ENCODE data around the gene EPB41L5. TPM values are rescaled to one million over a fixed set of nuclear protein-coding genes. Genes with fewer than 3 reads are reported as not detected.
"Not testable (repeated sequence)": the region's sequence is repeated elsewhere in the genome, so short reads cannot be mapped to it uniquely, and the experiment has no call there.

The EPB41L5 gene
- total RNA-seq, 1 experiment from 2014 or later: 34.9 TPM

DNA sequence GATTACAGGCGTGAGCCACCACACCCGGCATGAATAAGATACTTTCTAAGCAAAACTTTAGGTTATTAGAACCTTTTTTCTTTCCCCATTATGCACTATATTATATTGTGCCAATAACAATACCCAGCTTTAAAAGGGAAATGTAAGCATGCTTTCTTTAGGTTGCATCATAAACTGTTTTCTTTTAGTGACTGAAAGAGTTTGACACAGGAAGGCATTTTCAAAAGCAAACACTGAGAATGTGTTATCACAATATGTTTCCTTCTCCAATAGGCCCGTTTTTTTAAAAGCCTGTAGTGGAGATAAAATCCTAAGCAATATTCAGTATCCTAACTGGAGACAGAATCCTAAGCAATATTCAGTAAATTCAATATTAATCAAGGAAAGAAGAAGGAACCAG lies 16.7 kb upstream of the EPB41L5 start:
- no peak overlapping the region for H3K4me3 Mint-ChIP-seq
- H3K27ac Mint-ChIP-seq: no peak overlapping the region
- H3K27me3 Mint-ChIP-seq (ENCODE audit: low read depth): no peaks in the 10 kb centered on the region
- DNase-seq (ENCODE audit: low spot score): no peak
- POLR2A ChIA-PET: no interaction called here
- H3K4me1 Mint-ChIP-seq: no peaks in the 10 kb centered on the region
- H3K9me3 Mint-ChIP-seq: peaks cover 3% of the 10 kb centered on the region; the same call in 1 of the 2 replicates
- TF ChIP-seq, protein P1, sequence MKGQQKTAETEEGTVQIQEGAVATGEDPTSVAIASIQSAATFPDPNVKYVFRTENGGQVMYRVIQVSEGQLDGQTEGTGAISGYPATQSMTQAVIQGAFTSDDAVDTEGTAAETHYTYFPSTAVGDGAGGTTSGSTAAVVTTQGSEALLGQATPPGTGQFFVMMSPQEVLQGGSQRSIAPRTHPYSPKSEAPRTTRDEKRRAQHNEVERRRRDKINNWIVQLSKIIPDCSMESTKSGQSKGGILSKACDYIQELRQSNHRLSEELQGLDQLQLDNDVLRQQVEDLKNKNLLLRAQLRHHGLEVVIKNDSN (CRISPR knock-in tag; IDR thresholded peaks at IDR 0.05): no peak
- TF ChIP-seq, protein P2, sequence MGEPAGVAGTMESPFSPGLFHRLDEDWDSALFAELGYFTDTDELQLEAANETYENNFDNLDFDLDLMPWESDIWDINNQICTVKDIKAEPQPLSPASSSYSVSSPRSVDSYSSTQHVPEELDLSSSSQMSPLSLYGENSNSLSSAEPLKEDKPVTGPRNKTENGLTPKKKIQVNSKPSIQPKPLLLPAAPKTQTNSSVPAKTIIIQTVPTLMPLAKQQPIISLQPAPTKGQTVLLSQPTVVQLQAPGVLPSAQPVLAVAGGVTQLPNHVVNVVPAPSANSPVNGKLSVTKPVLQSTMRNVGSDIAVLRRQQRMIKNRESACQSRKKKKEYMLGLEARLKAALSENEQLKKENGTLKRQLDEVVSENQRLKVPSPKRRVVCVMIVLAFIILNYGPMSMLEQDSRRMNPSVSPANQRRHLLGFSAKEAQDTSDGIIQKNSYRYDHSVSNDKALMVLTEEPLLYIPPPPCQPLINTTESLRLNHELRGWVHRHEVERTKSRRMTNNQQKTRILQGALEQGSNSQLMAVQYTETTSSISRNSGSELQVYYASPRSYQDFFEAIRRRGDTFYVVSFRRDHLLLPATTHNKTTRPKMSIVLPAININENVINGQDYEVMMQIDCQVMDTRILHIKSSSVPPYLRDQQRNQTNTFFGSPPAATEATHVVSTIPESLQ (CRISPR knock-in tag; IDR thresholded peaks at IDR 0.05): no peak
- peak; percentile 98 for TF ChIP-seq GABPB1 (CRISPR knock-in tag; IDR thresholded peaks at IDR 0.05)
- TF ChIP-seq, protein P3, sequence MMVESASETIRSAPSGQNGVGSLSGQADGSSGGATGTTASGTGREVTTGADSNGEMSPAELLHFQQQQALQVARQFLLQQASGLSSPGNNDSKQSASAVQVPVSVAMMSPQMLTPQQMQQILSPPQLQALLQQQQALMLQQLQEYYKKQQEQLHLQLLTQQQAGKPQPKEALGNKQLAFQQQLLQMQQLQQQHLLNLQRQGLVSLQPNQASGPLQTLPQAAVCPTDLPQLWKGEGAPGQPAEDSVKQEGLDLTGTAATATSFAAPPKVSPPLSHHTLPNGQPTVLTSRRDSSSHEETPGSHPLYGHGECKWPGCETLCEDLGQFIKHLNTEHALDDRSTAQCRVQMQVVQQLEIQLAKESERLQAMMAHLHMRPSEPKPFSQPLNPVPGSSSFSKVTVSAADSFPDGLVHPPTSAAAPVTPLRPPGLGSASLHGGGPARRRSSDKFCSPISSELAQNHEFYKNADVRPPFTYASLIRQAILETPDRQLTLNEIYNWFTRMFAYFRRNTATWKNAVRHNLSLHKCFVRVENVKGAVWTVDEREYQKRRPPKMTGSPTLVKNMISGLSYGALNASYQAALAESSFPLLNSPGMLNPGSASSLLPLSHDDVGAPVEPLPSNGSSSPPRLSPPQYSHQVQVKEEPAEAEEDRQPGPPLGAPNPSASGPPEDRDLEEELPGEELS (CRISPR knock-in tag; IDR thresholded peaks at IDR 0.05): no peak
- TF ChIP-seq, protein P4, sequence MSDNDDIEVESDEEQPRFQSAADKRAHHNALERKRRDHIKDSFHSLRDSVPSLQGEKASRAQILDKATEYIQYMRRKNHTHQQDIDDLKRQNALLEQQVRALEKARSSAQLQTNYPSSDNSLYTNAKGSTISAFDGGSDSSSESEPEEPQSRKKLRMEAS (CRISPR knock-in tag; IDR thresholded peaks at IDR 0.05): no peak
- TF ChIP-seq TEAD4 (CRISPR knock-in tag; IDR thresholded peaks at IDR 0.05): no peak
- no peaks in the 10 kb centered on the region for H3K36me3 Mint-ChIP-seq
- CTCF ChIA-PET: no interaction called here
- no peak for ATAC-seq

DNA sequence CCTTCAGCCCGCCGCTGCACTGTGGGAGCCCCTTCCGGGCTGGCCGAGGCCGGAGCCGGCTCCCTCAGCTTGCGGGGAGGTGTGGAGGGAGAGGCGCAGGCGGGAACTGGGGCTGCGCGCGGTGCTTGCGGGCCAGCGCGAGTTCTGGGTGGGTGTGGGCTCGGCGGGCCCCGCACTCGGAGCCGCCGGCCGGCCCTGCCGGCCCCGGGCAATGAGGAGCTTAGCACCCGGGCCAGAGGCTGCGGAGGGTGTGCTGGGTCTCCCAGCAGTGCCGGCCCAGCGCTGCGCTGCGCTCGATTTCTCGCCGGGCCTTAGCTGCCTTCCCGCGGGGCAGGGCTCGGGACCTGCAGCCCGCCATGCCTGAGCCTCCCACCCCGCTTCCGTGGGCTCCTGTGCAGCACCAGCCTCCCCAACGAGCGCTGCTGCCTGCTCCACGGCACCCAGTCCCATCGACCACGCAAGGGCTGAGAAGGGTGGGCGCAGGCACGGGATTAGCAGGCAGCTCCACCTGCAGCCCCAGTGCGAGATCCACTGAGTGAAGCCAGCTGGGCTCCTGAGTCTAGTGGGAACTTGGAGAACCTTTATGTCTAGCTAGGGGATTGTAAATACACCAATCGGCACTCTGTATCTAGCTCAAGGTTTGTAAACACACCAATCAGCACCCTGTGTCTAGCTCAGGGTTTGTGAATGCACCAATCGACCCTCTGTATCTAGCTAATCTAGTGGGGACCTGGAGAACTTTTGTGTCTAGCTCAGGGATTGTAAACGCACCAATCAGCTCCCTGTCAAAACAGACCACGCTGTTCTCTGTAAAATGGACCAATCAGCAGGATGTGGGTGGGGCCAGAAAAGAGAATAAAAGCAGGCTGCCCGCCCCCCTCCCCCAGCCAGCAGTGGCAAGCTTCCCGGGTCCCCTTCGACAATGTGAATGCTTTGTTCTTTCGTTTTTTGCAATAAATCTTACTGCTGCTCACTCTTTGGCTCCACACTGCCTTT lies 15.7 kb upstream of the EPB41L5 start:
- not testable (repeated sequence) for H3K27me3 Mint-ChIP-seq (ENCODE audit: low read depth); H3K9me3 Mint-ChIP-seq; H3K4me1 Mint-ChIP-seq; H3K4me3 Mint-ChIP-seq; H3K36me3 Mint-ChIP-seq; DNase-seq (ENCODE audit: low spot score); ATAC-seq
- POLR2A ChIA-PET: interaction anchor here (0.8 kb wide), 1 partner anchor 16 kb away, joined by 5 read pairs; the partner anchor contains the start of gene EPB41L5
- CTCF ChIA-PET: interaction anchor here (0.9 to 1.5 kb wide), 3 partner anchors 10 to 294 kb away, joined by 3 to 4 read pairs (median 3); no protein-coding TSS in a partner anchor
- peak; percentile 63 for TF ChIP-seq NFYB (CRISPR knock-in tag; conservative IDR thresholded peaks at IDR 0.05; ENCODE audit: low read depth)
- peak overlapping the region; percentile 76; the same call in 1 of the 2 replicates for H3K27ac Mint-ChIP-seq

DNA sequence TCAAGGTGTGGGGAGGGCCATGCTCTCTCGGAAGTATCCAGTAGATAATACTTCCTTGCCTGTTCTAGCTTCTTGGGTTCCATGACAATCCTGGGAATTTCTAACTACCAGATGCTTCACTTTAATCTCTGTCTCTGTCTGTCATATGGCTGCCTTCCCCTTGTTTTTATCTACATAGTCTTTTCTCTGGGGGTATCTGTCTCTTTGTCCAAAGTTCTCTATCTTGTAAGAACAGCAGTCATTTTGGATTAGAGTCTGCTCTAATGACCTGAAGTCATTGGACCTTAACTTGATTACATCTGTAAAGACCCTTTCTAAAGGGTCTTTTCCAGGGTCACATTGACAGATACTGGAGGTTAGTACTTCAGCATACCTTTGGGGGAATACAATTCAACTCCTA lies 11.4 kb upstream of the EPB41L5 start:
- Mint-ChIP-seq H3K27ac (no peak overlapping the region), H3K9me3 (peaks cover 3% of the 10 kb centered on the region; the same call in 1 of the 2 replicates), H3K4me3 (no peak overlapping the region), H3K36me3 (no peaks in the 10 kb centered on the region), H3K27me3 (ENCODE audit: low read depth) (no peaks in the 10 kb centered on the region), H3K4me1 (peaks cover 5% of the 10 kb centered on the region)
- ATAC-seq (no peak), DNase-seq (ENCODE audit: low spot score) (no peak)
- no peak for TF ChIP-seq NR2C2 (CRISPR knock-in tag; IDR thresholded peaks at IDR 0.05)
- TF ChIP-seq FOXK1 (CRISPR knock-in tag; IDR thresholded peaks at IDR 0.05): no peak
- TF ChIP-seq HMGA2 (CRISPR knock-in tag; IDR thresholded peaks at IDR 0.05): no peak
- TF ChIP-seq, protein P5, sequence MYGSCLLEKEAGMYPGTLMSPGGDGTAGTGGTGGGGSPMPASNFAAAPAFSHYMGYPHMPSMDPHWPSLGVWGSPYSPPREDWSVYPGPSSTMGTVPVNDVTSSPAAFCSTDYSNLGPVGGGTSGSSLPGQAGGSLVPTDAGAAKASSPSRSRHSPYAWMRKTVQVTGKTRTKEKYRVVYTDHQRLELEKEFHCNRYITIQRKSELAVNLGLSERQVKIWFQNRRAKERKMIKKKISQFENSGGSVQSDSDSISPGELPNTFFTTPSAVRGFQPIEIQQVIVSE (CRISPR knock-in tag; IDR thresholded peaks at IDR 0.05; ENCODE audit: borderline replicate concordance): no peak
- TF ChIP-seq ZNF219 (CRISPR knock-in tag; IDR thresholded peaks at IDR 0.05; ENCODE audit: borderline replicate concordance): no peak
- no peak for TF ChIP-seq SMAD3 (CRISPR knock-in tag; IDR thresholded peaks at IDR 0.05; ENCODE audit: borderline replicate concordance)
- no peak for TF ChIP-seq ESRRA (CRISPR knock-in tag; IDR thresholded peaks at IDR 0.05; ENCODE audit: borderline replicate concordance)
- TF ChIP-seq KAT7 (CRISPR knock-in tag; IDR thresholded peaks at IDR 0.05; ENCODE audit: borderline replicate concordance): no peak
- TF ChIP-seq ZNF317 (CRISPR knock-in tag; IDR thresholded peaks at IDR 0.05; ENCODE audit: borderline replicate concordance, low read depth): no peak
- POLR2A ChIA-PET: no interaction called here
- CTCF ChIA-PET: no interaction called here
